Right lobe of liver (tissue), 6 donors: ENCODE data around the gene KCNIP3. TPM values are rescaled to one million over a fixed set of nuclear protein-coding genes. Genes with fewer than 3 reads are reported as not detected.

Experiments used
- ATAC-seq, 4 donors: fragments of 200-7000 bp; cut with Tn5 transposase; one replicate each; pipeline ENCODE4 v1.9.1; 2020; ENCODE audit warnings: mild to moderate bottlenecking in 4 of 4, moderate library complexity in 4 of 4
- DNase-seq, 3 donors: peaks; one replicate each; pipeline ENCODE4 v3.0.0-alpha.2; 2020
- H3K27ac ChIP-seq, 3 donors: fragments of 200-600 bp; one replicate each; pipeline ENCODE4 v1.8.0; 2022
- H3K27me3 ChIP-seq, 2 donors: fragments of 200-600 bp; one replicate each; pipeline ENCODE4 v1.8.0; 2022
- H3K36me3 ChIP-seq, 4 donors: fragments of 200-600 bp; sonication (generic) in 1 of 4; one replicate each; pipeline versions ENCODE4 v1.5.1 to v1.8.0; 2017 to 2022; ENCODE audit warnings: control low read depth in 1 of 4
- H3K4me1 ChIP-seq, 4 donors: fragments of 200-600 bp; sonication (generic) in 1 of 4; one replicate each; pipeline versions ENCODE4 v1.5.1 to v1.8.0; 2017 to 2022; ENCODE audit warnings: control low read depth in 1 of 4
- H3K4me3 ChIP-seq, 3 donors: fragments of 200-600 bp; one replicate each; pipeline ENCODE4 v1.8.0; 2022
- H3K9me3 ChIP-seq, 4 donors: fragments of 200-600 bp; sonication (generic) in 1 of 4; one replicate each; pipeline versions ENCODE4 v1.5.1 to v1.8.0; 2017 to 2022; ENCODE audit warnings: control low read depth in 1 of 4
- POLR2A ChIP-seq: fragments of 450-650 bp; IDR thresholded peaks from one replicate; pipeline ENCODE4 v1.6.1; 2017; ENCODE audit warnings: antibody characterized with exemption, mild to moderate bottlenecking
- WGBS: methylation state at CpG from one replicate; pipeline ENCODE4 v1.1.6; 2018; ENCODE audit warnings: low coverage, low lambda C conversion rate; ENCODE audit not compliant: insufficient coverage; ENCODE audit errors: missing lambda C conversion rate; 5-methylcytosine and 5-hydroxymethylcytosine counted together
- intact Hi-C, 2 donors: fragments of 100-400 bp; cut with DNase I; formaldehyde crosslinking; loops; one replicate each; pipeline versions ENCODE4 v1.11.2 to v1.14.1; 2022
- total RNA-seq, 6 experiments: library from RNA; depleted of rRNA in 2 of 6; stranded (reverse); fragments of >200 nt in 2 of 6; fragmentation: NEBNext Ultra II Directional in 3 of 6; extraction: Animal tissue kit (Norgen Biotek cat#: 25700) in 3 of 6; gene quantifications; one replicate each; pipeline versions ENCODE4 v1.1.0 to v1.2.4, GENCODE V29; 2016 to 2023
- TF ChIP-seq, protein P1 (sequence below), 4 donors: fragments of 200-600 bp in 3 of 4; fragments of 450-650 bp in 1 of 4; IDR thresholded peaks; one replicate each; pipeline versions ENCODE4 v1.5.1 to v1.8.0; 2016 to 2022; ENCODE audit warnings: antibody characterized with exemption in 4 of 4, mild to moderate bottlenecking in 2 of 4
- donor health status: DM: no; HTN: yes; CAD: no.
- donor health status: DM: no; HTN: no; CAD: no.
- donor health status: DM: no; HTN: no; CAD: no.
- donor health status: DM: no; HTN: yes; CAD: no.
- donor health status: DM: no; HTN: yes; CAD: no.

KCNIP3 gene
- total RNA-seq, 6 experiments from 2014 or later: 0.46 to 3.3 (median 1.2) TPM

DNA sequence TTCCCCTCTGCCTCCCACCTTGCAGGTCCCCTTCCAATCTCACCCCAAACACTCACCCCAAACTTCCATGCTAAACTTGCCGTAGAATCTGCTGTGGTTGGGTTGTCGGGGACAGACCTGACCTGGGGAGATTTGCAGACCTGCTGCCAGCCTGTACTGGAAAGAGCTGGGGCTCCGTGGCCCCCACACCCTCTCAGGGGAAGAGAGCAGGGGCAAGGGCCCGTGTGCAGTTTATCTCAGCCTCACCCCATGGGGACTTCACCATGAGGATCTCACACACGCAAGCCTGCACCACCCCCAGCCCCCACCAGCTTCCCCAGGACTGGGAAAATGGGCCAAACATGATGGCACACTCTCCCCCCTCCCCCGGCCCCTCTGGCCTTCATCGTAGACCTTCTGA is 30.7 kb downstream of the KCNIP3 start:
- Histone ChIP-seq H3K27me3 (no peaks in the 10 kb centered on the region), H3K36me3 (no peaks in the 10 kb centered on the region), H3K9me3 (no peaks in the 10 kb centered on the region), H3K27ac (no peak overlapping the region), H3K4me3 (no peak overlapping the region), H3K4me1 (no peaks in the 10 kb centered on the region)
- TF ChIP-seq, protein P1, sequence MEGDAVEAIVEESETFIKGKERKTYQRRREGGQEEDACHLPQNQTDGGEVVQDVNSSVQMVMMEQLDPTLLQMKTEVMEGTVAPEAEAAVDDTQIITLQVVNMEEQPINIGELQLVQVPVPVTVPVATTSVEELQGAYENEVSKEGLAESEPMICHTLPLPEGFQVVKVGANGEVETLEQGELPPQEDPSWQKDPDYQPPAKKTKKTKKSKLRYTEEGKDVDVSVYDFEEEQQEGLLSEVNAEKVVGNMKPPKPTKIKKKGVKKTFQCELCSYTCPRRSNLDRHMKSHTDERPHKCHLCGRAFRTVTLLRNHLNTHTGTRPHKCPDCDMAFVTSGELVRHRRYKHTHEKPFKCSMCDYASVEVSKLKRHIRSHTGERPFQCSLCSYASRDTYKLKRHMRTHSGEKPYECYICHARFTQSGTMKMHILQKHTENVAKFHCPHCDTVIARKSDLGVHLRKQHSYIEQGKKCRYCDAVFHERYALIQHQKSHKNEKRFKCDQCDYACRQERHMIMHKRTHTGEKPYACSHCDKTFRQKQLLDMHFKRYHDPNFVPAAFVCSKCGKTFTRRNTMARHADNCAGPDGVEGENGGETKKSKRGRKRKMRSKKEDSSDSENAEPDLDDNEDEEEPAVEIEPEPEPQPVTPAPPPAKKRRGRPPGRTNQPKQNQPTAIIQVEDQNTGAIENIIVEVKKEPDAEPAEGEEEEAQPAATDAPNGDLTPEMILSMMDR (IDR thresholded peaks at IDR 0.05): no peak
- no peak for TF ChIP-seq POLR2A
- ATAC-seq (no peak), DNase-seq (no peak)
- intact Hi-C loops: no loop called here
- 69% methylated on average over 2 of the region's 7 CpGs for WGBS

DNA sequence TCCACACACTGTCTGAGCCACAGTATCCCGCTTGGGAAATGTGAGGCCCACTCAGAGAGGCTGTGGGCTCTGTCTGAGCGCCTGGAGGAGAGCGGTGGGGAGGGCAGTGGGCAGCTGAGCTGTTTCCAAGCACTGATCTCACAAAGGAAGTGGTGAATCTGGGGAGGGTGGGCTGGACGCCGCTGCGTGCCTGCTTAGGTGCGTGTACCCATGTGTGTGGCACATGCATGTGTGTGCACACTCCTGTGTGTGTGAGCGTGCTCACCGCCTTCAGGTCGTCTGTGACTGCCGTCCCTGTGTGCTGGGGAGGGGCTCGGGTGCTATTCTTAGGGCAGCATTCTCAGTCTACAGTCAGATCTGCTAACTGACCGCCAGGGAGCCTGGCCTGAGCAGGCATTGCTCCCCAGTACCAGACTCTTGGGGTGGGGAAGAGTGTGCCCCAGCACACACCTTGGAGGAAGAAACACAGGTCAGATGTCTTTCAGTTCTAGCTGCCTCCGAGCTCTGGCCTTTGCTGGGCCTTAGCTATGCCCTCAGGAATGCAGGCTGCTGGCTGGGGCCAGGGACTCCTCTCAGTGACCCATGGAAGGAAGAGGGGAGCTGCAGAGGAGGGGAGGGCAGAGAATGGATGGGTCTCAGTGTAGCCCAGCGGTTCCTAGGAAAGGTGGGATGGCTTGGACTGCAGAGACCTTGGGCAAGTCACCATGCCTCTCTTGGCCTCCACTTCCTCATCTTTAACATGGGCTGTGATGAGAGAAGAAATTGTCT is 31.4 kb downstream of the KCNIP3 start:
- Histone ChIP-seq H3K9me3 (no peaks in the 10 kb centered on the region), H3K27me3 (no peaks in the 10 kb centered on the region), H3K27ac (no peak overlapping the region), H3K36me3 (no peaks in the 10 kb centered on the region), H3K4me1 (no peaks in the 10 kb centered on the region), H3K4me3 (no peak overlapping the region)
- DNase-seq (no peak), ATAC-seq (peak in 1 of 4 donors; percentile 7)
- intact Hi-C loops: no loop called here
- TF ChIP-seq, protein P1 (IDR thresholded peaks at IDR 0.05): no peak
- no peak for TF ChIP-seq POLR2A
- WGBS: 83% methylated on average over 6 of the region's 15 CpGs

DNA sequence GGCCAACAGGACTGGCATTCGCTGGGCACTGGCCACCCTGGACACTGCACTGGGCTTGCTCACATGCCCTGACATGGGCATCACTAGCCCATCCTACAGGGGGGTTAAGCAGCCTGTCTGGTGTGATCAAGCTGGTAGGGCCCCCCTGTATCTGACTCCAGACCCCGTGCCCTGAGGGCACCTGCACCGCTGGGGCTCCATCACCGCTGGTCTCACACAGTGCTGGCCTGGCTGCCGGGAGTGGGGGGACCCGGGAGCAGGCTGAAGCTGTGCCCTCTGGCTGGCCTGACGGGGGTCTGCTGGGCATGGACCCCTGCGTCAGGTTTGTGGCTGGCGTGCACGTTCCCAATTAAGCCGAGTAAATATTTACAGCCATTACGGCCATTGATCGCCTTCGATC is 32.3 kb downstream of the KCNIP3 start:
- DNase-seq: no peak
- ATAC-seq: peak in 1 of 4 donors; percentile 12
- TF ChIP-seq, protein P1 (IDR thresholded peaks at IDR 0.05): no peak
- no peak for TF ChIP-seq POLR2A
- Histone ChIP-seq H3K4me1 (no peaks in the 10 kb centered on the region), H3K9me3 (no peaks in the 10 kb centered on the region), H3K4me3 (no peak overlapping the region), H3K27ac (no peak overlapping the region), H3K36me3 (no peaks in the 10 kb centered on the region), H3K27me3 (no peaks in the 10 kb centered on the region)
- WGBS: 73% methylated on average over 6 of the region's 14 CpGs
- intact Hi-C loops: no loop called here

DNA sequence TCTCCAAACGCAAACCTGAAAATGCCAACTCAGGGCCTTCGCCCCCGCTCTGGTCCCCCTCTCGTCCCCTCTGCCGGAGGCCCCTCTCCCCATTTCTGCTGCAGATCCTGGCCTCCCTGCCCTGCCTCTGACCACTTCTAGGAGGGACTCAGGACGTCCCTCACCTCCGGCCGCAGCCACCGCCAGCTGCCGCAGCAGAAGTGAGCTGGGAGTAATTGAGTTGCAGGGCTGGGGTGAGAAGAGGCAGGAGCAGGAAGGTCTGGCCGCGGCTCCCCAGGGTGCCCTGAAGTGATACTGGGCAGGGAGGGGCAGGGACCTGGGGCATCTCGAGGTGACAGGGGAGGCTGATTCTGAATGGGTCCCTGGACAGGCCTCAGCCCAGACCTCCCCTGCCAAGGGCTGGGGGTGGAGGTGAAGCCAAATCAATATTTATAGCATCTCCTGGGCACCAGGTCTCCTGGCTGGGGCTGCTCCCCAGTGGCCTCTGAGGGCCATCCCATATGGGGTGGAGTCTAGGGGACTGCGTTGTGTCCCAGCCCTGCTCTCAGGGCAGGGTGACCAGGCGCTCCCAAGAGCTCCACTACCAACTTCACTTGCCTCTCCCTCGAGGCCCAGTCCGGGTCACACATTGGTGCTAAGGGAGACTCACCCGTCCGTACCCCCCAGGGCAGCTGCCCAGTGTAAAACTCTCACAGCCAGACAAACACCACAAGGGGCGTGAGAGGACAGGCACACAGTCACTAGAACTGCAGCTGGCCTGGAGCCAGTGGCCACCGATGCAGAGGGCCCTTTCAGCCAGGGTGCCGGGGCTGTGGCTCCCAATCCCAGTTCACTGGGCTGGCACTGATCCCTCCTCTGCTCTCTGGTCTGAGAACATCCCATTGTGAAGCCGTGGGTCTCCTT is 33.0 kb downstream of the KCNIP3 start:
- no peak for ATAC-seq
- H3K9me3 ChIP-seq: no peaks in the 10 kb centered on the region
- TF ChIP-seq POLR2A: no peak
- TF ChIP-seq, protein P1 (IDR thresholded peaks at IDR 0.05): no peak

More for the DNA sequence above, 33.0 kb downstream of the KCNIP3 start:
- H3K27me3 ChIP-seq: no peaks in the 10 kb centered on the region
- H3K4me3 ChIP-seq: no peak overlapping the region
- intact Hi-C loops: no loop called here
- no peaks in the 10 kb centered on the region for H3K4me1 ChIP-seq
- no peak for DNase-seq
- WGBS: 60% methylated on average over 8 of the region's 23 CpGs
- H3K36me3 ChIP-seq: no peaks in the 10 kb centered on the region
- H3K27ac ChIP-seq: no peak overlapping the region
